ENCODE data around the gene LRRC10.
A peak's percentile ranks its signal among the peaks of the same experiment; 100 is the strongest.

DNA sequence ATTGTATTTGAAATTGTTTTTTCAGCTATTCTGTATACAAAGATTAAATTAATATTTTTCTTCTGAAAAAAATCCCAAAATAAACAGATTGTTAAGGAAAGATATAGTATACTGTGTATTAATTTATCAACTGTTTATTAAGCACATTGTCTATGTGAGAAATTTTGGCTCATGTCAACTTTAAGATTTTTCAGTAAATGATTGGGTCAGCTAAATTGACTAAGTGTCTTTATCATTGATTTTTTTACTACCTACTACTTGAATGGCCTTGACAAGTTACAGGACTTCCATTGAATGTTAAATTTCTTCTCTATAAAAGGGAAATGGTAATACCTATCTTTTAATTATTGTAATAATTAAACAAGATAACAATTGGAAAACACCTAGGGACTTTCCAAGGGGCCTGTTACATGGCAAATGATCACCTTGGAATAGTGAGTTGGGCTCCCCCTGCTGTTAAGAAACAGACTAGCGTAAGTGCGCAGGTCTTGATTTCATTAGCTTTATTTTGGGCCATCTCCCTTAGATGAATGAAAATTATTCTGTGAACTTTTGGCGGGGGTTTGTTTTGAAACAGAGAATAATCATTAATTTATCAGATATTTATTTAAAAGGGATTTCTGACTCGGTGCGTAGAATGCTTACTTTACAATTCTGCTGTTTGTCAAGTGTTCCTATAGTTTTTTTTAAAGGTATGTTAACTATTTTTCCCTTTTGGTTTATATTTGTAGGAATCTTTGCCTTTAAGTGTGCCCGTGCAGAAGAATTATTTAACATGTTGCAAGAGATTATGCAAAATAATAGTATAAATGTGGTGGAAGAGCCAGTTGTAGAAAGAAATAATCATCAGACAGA, 39.9 kb downstream of the LRRC10 start:
- TF ChIP-seq POLR2A (IDR thresholded peaks at IDR 0.05): no peak
- TF ChIP-seq, protein P1, sequence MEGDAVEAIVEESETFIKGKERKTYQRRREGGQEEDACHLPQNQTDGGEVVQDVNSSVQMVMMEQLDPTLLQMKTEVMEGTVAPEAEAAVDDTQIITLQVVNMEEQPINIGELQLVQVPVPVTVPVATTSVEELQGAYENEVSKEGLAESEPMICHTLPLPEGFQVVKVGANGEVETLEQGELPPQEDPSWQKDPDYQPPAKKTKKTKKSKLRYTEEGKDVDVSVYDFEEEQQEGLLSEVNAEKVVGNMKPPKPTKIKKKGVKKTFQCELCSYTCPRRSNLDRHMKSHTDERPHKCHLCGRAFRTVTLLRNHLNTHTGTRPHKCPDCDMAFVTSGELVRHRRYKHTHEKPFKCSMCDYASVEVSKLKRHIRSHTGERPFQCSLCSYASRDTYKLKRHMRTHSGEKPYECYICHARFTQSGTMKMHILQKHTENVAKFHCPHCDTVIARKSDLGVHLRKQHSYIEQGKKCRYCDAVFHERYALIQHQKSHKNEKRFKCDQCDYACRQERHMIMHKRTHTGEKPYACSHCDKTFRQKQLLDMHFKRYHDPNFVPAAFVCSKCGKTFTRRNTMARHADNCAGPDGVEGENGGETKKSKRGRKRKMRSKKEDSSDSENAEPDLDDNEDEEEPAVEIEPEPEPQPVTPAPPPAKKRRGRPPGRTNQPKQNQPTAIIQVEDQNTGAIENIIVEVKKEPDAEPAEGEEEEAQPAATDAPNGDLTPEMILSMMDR (IDR thresholded peaks at IDR 0.05): peak; percentile 73 to 78
- no peak for TF ChIP-seq EP300 (IDR thresholded peaks at IDR 0.05)

Data from suprapubic skin (tissue), 3 donors.